Measurements from ENCODE around the gene OVCH1.

GRCh38 chr12:29427964-29428363 lies 69.5 kb downstream of the OVCH1 start:
- TF ChIP-seq GATA3 (IDR thresholded peaks at IDR 0.05; ENCODE audit: low read depth, low read length): no peak
- no peak for TF ChIP-seq GATA2 (IDR thresholded peaks at IDR 0.05; ENCODE audit: low read depth, low read length)
